ENCODE measurements around the gene ZNF66. TPM values are rescaled to one million over a fixed set of nuclear protein-coding genes. Genes with fewer than 3 reads are reported as not detected.
"Not testable (repeated sequence)": the region's sequence is repeated elsewhere in the genome, so short reads cannot be mapped to it uniquely, and the experiment has no call there.

The ZNF66 gene
- total RNA-seq (2021) (3.9 and 4.9 TPM in 2 replicates), Bru-seq, nascent RNA (percentile 67 among the genes with signal in this experiment), BruChase-seq, experiment 1, labeled RNA remaining after a 2-hour chase (percentile 65 among the genes with signal in this experiment), BruChase-seq, experiment 2, labeled RNA remaining after a 6-hour chase (percentile 52 among the genes with signal in this experiment)
- long read RNA-seq: 0 reads

DNA sequence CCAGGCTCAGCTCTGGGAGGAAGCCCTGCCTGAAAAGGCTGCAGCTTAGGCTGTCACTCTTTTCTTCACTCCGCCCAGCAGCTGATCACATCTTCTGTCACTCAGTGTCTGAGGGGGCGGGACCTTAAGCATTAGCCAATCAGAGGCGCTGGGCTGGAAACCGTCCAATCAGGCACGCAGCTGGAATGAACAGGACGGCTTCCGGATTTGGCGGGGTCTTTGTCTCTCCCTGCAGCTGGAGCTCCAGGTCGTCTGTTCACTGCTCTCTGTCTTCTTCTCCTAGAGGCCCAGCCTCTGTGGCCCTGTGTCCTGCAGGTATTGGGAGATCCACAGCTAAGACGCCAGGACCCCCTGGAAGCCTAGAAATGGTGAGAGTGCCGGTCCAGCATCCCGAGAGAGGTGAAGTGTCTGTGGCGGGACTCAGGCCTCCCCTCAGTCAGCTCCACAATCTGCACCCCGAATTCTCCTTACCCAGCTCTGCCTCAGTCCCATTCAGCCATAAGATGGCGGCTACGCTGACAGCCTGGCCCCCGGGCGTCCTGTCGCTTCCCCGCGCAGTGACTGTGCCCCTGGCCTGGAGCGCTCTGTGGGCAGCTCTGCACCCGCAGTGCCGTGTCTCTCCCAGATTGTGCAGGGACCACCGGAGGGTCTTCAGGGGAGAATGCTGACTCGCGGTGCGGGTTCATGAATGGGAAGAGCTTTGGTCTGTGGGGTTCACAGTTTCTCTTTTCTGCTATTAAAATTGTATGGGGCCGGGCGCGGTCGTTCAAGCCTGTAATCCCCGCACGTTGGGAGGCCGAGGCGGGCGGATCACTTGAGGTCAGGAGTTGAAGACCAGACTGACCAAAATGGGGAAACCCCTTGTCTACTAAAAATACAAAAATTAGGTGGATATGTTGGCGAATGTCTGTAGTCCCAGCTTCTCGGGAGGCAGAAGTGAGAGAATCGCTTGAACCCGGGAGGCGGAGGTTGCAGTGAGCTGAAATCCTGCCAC is at the start of gene ZNF66:
Gene ZNF66, plus strand, starts transcription at position 222 of the 994 bp plus-strand sequence. Its CDS starts 144 bp downstream, at position 366.
- POLR2A ChIA-PET (ENCODE audit: unreplicated experiment): interaction anchor here (0.6 kb wide), 2 partner anchors 15 to 1573 kb away, joined by 3 to 5 read pairs; partner anchors contain the start of gene NR2C2AP
- peak; percentile 94 to 95 for DNase-seq
- Histone ChIP-seq H3K9me3 (ENCODE audit: insufficient read depth, low read depth) (peaks cover 5% of the 10 kb centered on the region), H3K36me3 (ENCODE audit: low read depth) (no peaks in the 10 kb centered on the region), H3K4me2 (peak within 1 kb of the TSS; percentile 72), H3K27me3 (ENCODE audit: insufficient read depth, low read depth) (no peaks in the 10 kb centered on the region), H3K9me2 (ENCODE audit: insufficient read depth) (no peaks in the 10 kb centered on the region), H4K20me1 (ENCODE audit: insufficient read depth) (no peaks in the 10 kb centered on the region), H3K79me2 (ENCODE audit: low read depth) (no peaks in the 10 kb centered on the region), H3K4me3 (peak within 1 kb of the TSS; percentile 78), H2AFZ (peak within 1 kb of the TSS; percentile 99), H3K27ac (no peak within 1 kb of the TSS), H3F3A (ENCODE audit: insufficient read depth, low read depth) (no peaks in the 10 kb centered on the region), H3K4me1 (replicated peaks; ENCODE audit: insufficient read depth) (no peaks in the 10 kb centered on the region)
- TF ChIP-seq EZH2 (IDR thresholded peaks at IDR 0.05; ENCODE audit: low read depth): no peak
- TF ChIP-seq, protein P1, sequence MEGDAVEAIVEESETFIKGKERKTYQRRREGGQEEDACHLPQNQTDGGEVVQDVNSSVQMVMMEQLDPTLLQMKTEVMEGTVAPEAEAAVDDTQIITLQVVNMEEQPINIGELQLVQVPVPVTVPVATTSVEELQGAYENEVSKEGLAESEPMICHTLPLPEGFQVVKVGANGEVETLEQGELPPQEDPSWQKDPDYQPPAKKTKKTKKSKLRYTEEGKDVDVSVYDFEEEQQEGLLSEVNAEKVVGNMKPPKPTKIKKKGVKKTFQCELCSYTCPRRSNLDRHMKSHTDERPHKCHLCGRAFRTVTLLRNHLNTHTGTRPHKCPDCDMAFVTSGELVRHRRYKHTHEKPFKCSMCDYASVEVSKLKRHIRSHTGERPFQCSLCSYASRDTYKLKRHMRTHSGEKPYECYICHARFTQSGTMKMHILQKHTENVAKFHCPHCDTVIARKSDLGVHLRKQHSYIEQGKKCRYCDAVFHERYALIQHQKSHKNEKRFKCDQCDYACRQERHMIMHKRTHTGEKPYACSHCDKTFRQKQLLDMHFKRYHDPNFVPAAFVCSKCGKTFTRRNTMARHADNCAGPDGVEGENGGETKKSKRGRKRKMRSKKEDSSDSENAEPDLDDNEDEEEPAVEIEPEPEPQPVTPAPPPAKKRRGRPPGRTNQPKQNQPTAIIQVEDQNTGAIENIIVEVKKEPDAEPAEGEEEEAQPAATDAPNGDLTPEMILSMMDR (conservative IDR thresholded peaks at IDR 0.05): no peak
- intact Hi-C loops (cut with micrococcal nuclease; ENCODE audit: unreplicated experiment): no loop called here
- TSS peak; percentile 54 for BruUV-seq (replicated peaks)
- CTCF ChIA-PET: interaction anchor here (0.6 kb wide), 1 partner anchor 376 kb away, joined by 5 read pairs; no protein-coding TSS in a partner anchor

DNA sequence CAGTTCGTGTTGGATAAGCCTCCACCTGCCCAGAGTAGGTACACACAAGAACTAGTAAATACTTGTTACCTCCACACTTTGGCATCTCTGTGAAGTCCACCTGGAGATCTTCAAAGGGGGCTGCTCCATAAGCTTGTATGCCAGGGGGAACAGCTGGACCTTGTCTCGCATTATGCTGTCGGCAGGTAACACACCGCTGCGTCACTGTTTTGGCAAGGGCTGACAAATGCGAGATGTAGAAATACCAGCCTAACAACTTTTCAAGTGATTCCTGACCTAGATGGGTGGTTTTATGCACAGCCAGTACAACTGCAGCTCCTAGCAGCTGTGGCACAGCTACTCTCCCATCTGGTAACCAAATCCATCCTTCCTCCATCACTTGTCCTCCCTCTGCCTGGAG is 25.9 kb upstream of the ZNF66 start:
- H3K9me2 ChIP-seq (ENCODE audit: insufficient read depth); H3K27ac ChIP-seq; H3K79me2 ChIP-seq (ENCODE audit: low read depth); H3K9me3 ChIP-seq (ENCODE audit: insufficient read depth, low read depth); POLR2A ChIA-PET (ENCODE audit: unreplicated experiment); H4K20me1 ChIP-seq (ENCODE audit: insufficient read depth); H3F3A ChIP-seq (ENCODE audit: insufficient read depth, low read depth); H3K4me1 ChIP-seq (replicated peaks; ENCODE audit: insufficient read depth); H3K27me3 ChIP-seq (ENCODE audit: insufficient read depth, low read depth); H3K4me3 ChIP-seq; intact Hi-C loops (cut with micrococcal nuclease; ENCODE audit: unreplicated experiment); H3K36me3 ChIP-seq (ENCODE audit: low read depth); CTCF ChIA-PET; BruUV-seq (replicated peaks): not testable (repeated sequence)
- Histone ChIP-seq H2AFZ (peak overlapping the region; percentile 60; the same call in 1 of the 2 replicates), H3K4me2 (peak overlapping the region; percentile 51)
- peak; percentile 12 to 58 for DNase-seq

DNA sequence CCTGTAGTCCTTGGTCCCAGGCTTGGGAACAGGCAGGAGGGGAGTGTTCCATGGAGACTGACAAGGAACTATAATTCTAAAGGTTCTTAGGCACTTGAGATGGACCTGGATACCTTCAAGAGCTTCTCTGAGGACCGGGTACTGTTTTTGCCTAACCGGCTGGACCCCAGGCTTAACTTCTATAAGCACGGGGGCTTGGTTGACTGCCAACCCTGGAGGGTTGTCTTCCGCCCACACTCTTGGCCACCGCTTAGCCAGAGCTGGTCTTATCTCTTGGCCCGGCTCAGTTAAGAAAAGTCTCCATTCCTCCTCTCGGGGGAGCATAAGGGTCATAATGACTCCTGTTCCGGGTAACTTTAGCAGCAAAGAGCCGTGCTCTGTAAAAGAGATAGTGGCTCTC is 23.8 kb upstream of the ZNF66 start:
- H3K27ac ChIP-seq; H3K9me3 ChIP-seq (ENCODE audit: insufficient read depth, low read depth); DNase-seq; intact Hi-C loops (cut with micrococcal nuclease; ENCODE audit: unreplicated experiment); POLR2A ChIA-PET (ENCODE audit: unreplicated experiment); H3K36me3 ChIP-seq (ENCODE audit: low read depth); H3K27me3 ChIP-seq (ENCODE audit: insufficient read depth, low read depth); H4K20me1 ChIP-seq (ENCODE audit: insufficient read depth); H3K4me2 ChIP-seq; H3F3A ChIP-seq (ENCODE audit: insufficient read depth, low read depth); H3K9me2 ChIP-seq (ENCODE audit: insufficient read depth); BruUV-seq (replicated peaks); H2AFZ ChIP-seq; H3K4me1 ChIP-seq (replicated peaks; ENCODE audit: insufficient read depth); CTCF ChIA-PET; H3K4me3 ChIP-seq; H3K79me2 ChIP-seq (ENCODE audit: low read depth): not testable (repeated sequence)

DNA sequence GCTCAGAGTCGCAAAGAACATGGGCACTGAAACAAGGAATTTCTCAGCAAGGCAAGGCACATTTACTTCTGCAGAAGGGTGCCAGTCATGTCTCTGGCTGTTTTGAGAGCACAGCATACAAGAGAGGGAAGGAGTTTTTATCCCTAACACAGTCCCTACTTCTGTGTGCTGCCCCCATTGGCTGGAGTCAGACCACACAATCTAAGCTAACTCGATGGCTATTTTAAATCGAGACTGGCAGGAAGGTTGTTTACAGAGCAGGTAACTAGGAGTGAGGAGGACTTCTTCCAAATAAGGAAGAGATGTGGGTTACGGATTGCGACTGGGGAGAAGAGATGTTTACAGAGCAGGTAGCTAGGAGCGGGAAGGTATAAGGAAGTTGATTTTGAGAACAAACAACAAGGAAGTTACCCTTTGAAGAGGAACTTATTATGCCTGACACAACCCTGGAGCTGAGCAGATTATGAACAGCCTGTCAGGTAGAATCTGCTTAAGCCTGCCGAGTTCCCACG is 6.8 kb upstream of the ZNF66 start:
- H3K36me3 ChIP-seq (ENCODE audit: low read depth); H3K27me3 ChIP-seq (ENCODE audit: insufficient read depth, low read depth); H3K27ac ChIP-seq; H3K79me2 ChIP-seq (ENCODE audit: low read depth); BruUV-seq (replicated peaks); H3K4me1 ChIP-seq (replicated peaks; ENCODE audit: insufficient read depth); H3K4me2 ChIP-seq; H4K20me1 ChIP-seq (ENCODE audit: insufficient read depth); POLR2A ChIA-PET (ENCODE audit: unreplicated experiment); DNase-seq; H3F3A ChIP-seq (ENCODE audit: insufficient read depth, low read depth); H2AFZ ChIP-seq; H3K4me3 ChIP-seq; H3K9me2 ChIP-seq (ENCODE audit: insufficient read depth); intact Hi-C loops (cut with micrococcal nuclease; ENCODE audit: unreplicated experiment); CTCF ChIA-PET; H3K9me3 ChIP-seq (ENCODE audit: insufficient read depth, low read depth): not testable (repeated sequence)

Measured in PC-9 (cell line).